HepG2 (cell line): ENCODE measurements around the gene MAN2A2. TPM values are rescaled to one million over a fixed set of nuclear protein-coding genes. Genes with fewer than 3 reads are reported as not detected.

ENCODE experiments used
- GATAD1 ChIP-seq: IDR thresholded peaks from 2 replicates; pipeline ENCODE4 v1.6.1; 2016; ENCODE audit warnings: missing genetic modification reagents, missing compliant biosample characterization
- HNRNPLL ChIP-seq: fragments of 200-400 bp; formaldehyde crosslinking; IDR thresholded peaks from 2 replicates; pipeline ENCODE4 v1.6.1; 2017; ENCODE audit warnings: mild to moderate bottlenecking, low read depth, low read length; ENCODE audit not compliant: poor library complexity, severe bottlenecking
- KDM2A ChIP-seq: sonication (generic); formaldehyde crosslinking; IDR thresholded peaks from 2 replicates; pipeline ENCODE4 v1.4.0; 2020; ENCODE audit warnings: low read depth, missing genetic modification reagents, borderline replicate concordance
- MLLT10 ChIP-seq: sonication (generic); formaldehyde crosslinking; IDR thresholded peaks from 2 replicates; pipeline ENCODE4 v1.4.0; 2020; ENCODE audit warnings: missing genetic modification reagents
- PITX1 ChIP-seq: sonication (generic); formaldehyde crosslinking; IDR thresholded peaks from 2 replicates; pipeline ENCODE4 v1.5.1; 2020; ENCODE audit warnings: mild to moderate bottlenecking, missing genetic modification reagents
- RAD51 ChIP-seq: fragments of 450-650 bp; IDR thresholded peaks from 2 replicates; pipeline ENCODE4 v1.6.1; 2016; ENCODE audit warnings: borderline replicate concordance
- SATB2 ChIP-seq: sonication (generic); formaldehyde crosslinking; IDR thresholded peaks from 2 replicates; pipeline ENCODE4 v1.5.0; 2020; ENCODE audit warnings: missing genetic modification reagents
- SYNCRIP ChIP-seq: fragments of 200-400 bp; formaldehyde crosslinking; IDR thresholded peaks from 2 replicates; pipeline ENCODE4 v1.6.1; 2018; ENCODE audit warnings: mild to moderate bottlenecking, low read depth, low read length; ENCODE audit not compliant: insufficient read depth
- TFAP4 ChIP-seq: sonication (generic); IDR thresholded peaks from 2 replicates; pipeline ENCODE4 v1.6.1; 2016; ENCODE audit warnings: low read depth, borderline replicate concordance
- ZFP90 ChIP-seq: sonication (generic); formaldehyde crosslinking; IDR thresholded peaks from 2 replicates; pipeline ENCODE4 v1.8.0; 2022; ENCODE audit warnings: missing genetic modification reagents, mild to moderate bottlenecking, inconsistent platforms, borderline replicate concordance
- ZNF547 ChIP-seq: sonication (generic); formaldehyde crosslinking; IDR thresholded peaks from 2 replicates; pipeline ENCODE4 v1.5.1; 2020; ENCODE audit warnings: mild to moderate bottlenecking, missing genetic modification reagents
- ZSCAN22 ChIP-seq: sonication (generic); formaldehyde crosslinking; IDR thresholded peaks from 2 replicates; pipeline ENCODE4 v1.4.0; 2020; ENCODE audit warnings: mild to moderate bottlenecking, missing genetic modification reagents
- ZUFSP ChIP-seq: sonication (generic); formaldehyde crosslinking; IDR thresholded peaks from 2 replicates; pipeline ENCODE4 v1.9.0; 2021; ENCODE audit warnings: missing genetic modification reagents, mild to moderate bottlenecking, borderline replicate concordance
- polyA plus RNA-seq, 8 experiments: library from polyadenylated mRNA; depleted of rRNA in 3 of 8; stranded (reverse) in 7 of 8; unstranded in 1 of 8; fragments of >200 nt; fragmentation: Illumina TruSeq in 4 of 8; extraction: Trizol in 4 of 8; gene quantifications; 2 replicates each; pipeline versions ENCODE4 v1.2.1 to v1.2.3, GENCODE V29; 2011 to 2016; ENCODE audit warnings: low read depth in 4 of 8, missing spikeins in 1 of 8, mixed read lengths in 1 of 8; ENCODE audit not compliant: insufficient read depth in 1 of 8
- total RNA-seq, 5 experiments: library from RNA; depleted of rRNA; stranded (reverse); fragments of >200 nt; fragmentation: Illumina TruSeq; extraction: Trizol; gene quantifications; 2 replicates each; pipeline ENCODE4 v1.2.3, GENCODE V29; 2016; ENCODE audit warnings: low read depth in 1 of 5
- TF ChIP-seq, protein P1 (sequence below): sonication (generic); formaldehyde crosslinking; IDR thresholded peaks from 2 replicates; pipeline ENCODE4 v1.5.0; 2020; ENCODE audit warnings: missing genetic modification reagents, mild to moderate bottlenecking, borderline replicate concordance
- TF ChIP-seq, protein P2 (sequence below): sonication (generic); formaldehyde crosslinking; conservative IDR thresholded peaks from 2 replicates; pipeline ENCODE4 v1.4.0; 2020; ENCODE audit warnings: missing genetic modification reagents
- TF ChIP-seq, protein P3 (sequence below): sonication (generic); formaldehyde crosslinking; IDR thresholded peaks from 2 replicates; pipeline ENCODE4 v1.4.0; 2020; ENCODE audit warnings: mild to moderate bottlenecking, missing genetic modification reagents
- TF ChIP-seq, protein P4 (sequence below): sonication (generic); formaldehyde crosslinking; conservative IDR thresholded peaks from 2 replicates; pipeline ENCODE4 v1.8.0; 2022; ENCODE audit warnings: mild to moderate bottlenecking, moderate library complexity, missing genetic modification reagents

Gene MAN2A2
- total and polyA plus RNA-seq, 2 of the 13 experiments (the other 11 are each of a cell fraction or from before 2014, with no cell fraction given), result 17.5 to 51.5 TPM

DNA sequence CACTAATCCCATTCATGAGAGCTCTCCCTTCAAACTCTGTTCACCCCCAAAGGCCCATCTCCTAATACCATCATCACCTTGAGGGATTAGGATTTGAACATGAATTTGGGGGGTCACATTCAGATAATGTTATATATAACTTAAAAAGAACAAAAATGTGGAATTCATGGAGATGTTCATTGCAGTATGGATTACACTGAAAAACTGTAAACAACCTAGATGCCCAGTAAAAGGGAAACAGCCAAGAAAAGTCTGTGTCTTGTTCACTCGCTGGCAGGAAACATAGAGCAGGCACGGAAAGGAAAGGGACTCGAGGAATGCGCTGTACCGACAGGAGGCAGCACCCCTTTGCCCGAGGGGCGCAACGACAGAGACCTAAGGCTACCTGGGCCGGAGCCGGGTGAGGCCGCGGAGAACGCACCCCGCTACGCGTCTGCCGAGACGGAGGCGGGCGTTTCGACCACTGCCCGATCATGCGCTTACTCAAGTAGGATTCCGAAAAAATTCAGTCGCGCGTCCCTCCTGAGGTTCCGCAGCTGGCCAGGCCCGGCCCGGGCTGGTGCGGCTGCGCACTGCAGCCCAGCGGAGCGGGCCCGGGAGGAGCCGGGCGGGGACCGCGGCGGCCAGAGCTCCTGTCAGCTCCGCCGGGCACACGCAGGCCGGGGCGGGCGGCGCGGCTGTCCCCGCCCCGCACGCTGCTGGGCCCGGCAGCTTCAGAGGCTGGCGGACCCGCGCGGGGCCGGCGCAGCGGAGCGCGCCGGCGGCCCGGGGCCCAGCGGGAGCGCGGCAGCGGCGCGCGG lies 862 bp upstream of the MAN2A2 start (continued):
- TF ChIP-seq, protein P1, sequence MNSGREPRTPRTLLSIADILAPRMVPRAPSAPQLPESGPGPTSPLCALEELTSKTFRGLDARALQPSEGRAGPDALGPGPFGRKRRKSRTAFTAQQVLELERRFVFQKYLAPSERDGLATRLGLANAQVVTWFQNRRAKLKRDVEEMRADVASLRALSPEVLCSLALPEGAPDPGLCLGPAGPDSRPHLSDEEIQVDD (CRISPR knock-in tag), result peak; percentile 54; the same call in 1 of the 2 replicates
- TF ChIP-seq ZFP90 (CRISPR knock-in tag), result no peak; the same call in 1 of the 2 replicates
- TF ChIP-seq, protein P2, sequence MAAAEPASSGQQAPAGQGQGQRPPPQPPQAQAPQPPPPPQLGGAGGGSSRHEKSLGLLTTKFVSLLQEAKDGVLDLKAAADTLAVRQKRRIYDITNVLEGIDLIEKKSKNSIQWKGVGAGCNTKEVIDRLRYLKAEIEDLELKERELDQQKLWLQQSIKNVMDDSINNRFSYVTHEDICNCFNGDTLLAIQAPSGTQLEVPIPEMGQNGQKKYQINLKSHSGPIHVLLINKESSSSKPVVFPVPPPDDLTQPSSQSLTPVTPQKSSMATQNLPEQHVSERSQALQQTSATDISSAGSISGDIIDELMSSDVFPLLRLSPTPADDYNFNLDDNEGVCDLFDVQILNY (CRISPR knock-in tag), result 0 out of 2 replicates have a peak, but pooled peaks have one; percentile 29
- peak; percentile 71; the same call in 1 of the 2 replicates for TF ChIP-seq GATAD1
- no peak for TF ChIP-seq RAD51
- no peak for TF ChIP-seq PITX1
- peak; percentile 94 for TF ChIP-seq KDM2A (CRISPR knock-in tag)
- no peak for TF ChIP-seq SATB2 (CRISPR knock-in tag)
- TF ChIP-seq, protein P3, sequence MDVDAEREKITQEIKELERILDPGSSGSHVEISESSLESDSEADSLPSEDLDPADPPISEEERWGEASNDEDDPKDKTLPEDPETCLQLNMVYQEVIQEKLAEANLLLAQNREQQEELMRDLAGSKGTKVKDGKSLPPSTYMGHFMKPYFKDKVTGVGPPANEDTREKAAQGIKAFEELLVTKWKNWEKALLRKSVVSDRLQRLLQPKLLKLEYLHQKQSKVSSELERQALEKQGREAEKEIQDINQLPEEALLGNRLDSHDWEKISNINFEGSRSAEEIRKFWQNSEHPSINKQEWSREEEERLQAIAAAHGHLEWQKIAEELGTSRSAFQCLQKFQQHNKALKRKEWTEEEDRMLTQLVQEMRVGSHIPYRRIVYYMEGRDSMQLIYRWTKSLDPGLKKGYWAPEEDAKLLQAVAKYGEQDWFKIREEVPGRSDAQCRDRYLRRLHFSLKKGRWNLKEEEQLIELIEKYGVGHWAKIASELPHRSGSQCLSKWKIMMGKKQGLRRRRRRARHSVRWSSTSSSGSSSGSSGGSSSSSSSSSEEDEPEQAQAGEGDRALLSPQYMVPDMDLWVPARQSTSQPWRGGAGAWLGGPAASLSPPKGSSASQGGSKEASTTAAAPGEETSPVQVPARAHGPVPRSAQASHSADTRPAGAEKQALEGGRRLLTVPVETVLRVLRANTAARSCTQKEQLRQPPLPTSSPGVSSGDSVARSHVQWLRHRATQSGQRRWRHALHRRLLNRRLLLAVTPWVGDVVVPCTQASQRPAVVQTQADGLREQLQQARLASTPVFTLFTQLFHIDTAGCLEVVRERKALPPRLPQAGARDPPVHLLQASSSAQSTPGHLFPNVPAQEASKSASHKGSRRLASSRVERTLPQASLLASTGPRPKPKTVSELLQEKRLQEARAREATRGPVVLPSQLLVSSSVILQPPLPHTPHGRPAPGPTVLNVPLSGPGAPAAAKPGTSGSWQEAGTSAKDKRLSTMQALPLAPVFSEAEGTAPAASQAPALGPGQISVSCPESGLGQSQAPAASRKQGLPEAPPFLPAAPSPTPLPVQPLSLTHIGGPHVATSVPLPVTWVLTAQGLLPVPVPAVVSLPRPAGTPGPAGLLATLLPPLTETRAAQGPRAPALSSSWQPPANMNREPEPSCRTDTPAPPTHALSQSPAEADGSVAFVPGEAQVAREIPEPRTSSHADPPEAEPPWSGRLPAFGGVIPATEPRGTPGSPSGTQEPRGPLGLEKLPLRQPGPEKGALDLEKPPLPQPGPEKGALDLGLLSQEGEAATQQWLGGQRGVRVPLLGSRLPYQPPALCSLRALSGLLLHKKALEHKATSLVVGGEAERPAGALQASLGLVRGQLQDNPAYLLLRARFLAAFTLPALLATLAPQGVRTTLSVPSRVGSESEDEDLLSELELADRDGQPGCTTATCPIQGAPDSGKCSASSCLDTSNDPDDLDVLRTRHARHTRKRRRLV (CRISPR knock-in tag), result no peak
- peak; percentile 22; the same call in 1 of the 2 replicates for TF ChIP-seq TFAP4
- TF ChIP-seq ZSCAN22 (CRISPR knock-in tag), result no peak
- TF ChIP-seq SYNCRIP, result no peak
- TF ChIP-seq MLLT10, result no peak
- TF ChIP-seq ZUFSP (CRISPR knock-in tag), result no peak
- TF ChIP-seq HNRNPLL, result peak; percentile 87
- TF ChIP-seq, protein P4, sequence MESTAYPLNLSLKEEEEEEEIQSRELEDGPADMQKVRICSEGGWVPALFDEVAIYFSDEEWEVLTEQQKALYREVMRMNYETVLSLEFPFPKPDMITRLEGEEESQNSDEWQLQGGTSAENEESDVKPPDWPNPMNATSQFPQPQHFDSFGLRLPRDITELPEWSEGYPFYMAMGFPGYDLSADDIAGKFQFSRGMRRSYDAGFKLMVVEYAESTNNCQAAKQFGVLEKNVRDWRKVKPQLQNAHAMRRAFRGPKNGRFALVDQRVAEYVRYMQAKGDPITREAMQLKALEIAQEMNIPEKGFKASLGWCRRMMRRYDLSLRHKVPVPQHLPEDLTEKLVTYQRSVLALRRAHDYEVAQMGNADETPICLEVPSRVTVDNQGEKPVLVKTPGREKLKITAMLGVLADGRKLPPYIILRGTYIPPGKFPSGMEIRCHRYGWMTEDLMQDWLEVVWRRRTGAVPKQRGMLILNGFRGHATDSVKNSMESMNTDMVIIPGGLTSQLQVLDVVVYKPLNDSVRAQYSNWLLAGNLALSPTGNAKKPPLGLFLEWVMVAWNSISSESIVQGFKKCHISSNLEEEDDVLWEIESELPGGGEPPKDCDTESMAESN, result peak; percentile 73; the same call in 1 of the 2 replicates
- TF ChIP-seq ZNF547, result no peak; the same call in 1 of the 2 replicates
